ENCODE measurements around the gene CCKAR. TPM values are rescaled to one million over a fixed set of nuclear protein-coding genes. Genes with fewer than 3 reads are reported as not detected.

The CCKAR gene
- total and polyA plus RNA-seq, 8 donors = 0.12 to 0.16 (median 0.15) TPM; not detected in 3

- no peaks in the 10 kb centered on the region for H3K4me1 ChIP-seq
- no peak for DNase-seq
- TF ChIP-seq CTCF (IDR thresholded peaks at IDR 0.05) = no peak
- no peak overlapping the region for H3K4me3 ChIP-seq
- H3K36me3 ChIP-seq = no peaks in the 10 kb centered on the region
- FAIRE-seq = no peak
- no peak for ATAC-seq
- H3K9me3 ChIP-seq = no peaks in the 10 kb centered on the region
- H3K27ac ChIP-seq = no peak overlapping the region
- WGBS, 2 donors = 64 to 81% methylated on average over 5 of the region's 5 CpGs
- no peaks in the 10 kb centered on the region for H3K27me3 ChIP-seq
- intact Hi-C loops (cut with DNase I) = no loop called here
These were observed 39.2 kb upstream of the CCKAR start for GRCh38 chr4:26529479-26529878.

- ATAC-seq (no peak), FAIRE-seq (no peak), DNase-seq (no peak)
- Histone ChIP-seq H3K4me3 (no peak overlapping the region), H3K9me3 (no peaks in the 10 kb centered on the region), H3K27me3 (no peaks in the 10 kb centered on the region), H3K4me1 (no peaks in the 10 kb centered on the region), H3K36me3 (no peaks in the 10 kb centered on the region), H3K27ac (no peak overlapping the region)
- TF ChIP-seq CTCF (IDR thresholded peaks at IDR 0.05) = no peak
- intact Hi-C loops (cut with DNase I) = no loop called here
- 79 to 91% methylated on average over 4 of the region's 4 CpGs for WGBS, 2 donors
These were observed 35.5 kb upstream of the CCKAR start for GRCh38 chr4:26525771-26526150.

- H3K9me3 ChIP-seq = no peaks in the 10 kb centered on the region
- whole genome bisulfite sequencing, 2 donors = 92 to 94% methylated on average over 3 of the region's 3 CpGs
- DNase-seq = no peak
- ATAC-seq = no peak
- no peaks in the 10 kb centered on the region for H3K27me3 ChIP-seq
- no peak overlapping the region for H3K27ac ChIP-seq
- no peaks in the 10 kb centered on the region for H3K4me1 ChIP-seq
- TF ChIP-seq CTCF (IDR thresholded peaks at IDR 0.05) = no peak
- H3K36me3 ChIP-seq = no peaks in the 10 kb centered on the region
- no peak overlapping the region for H3K4me3 ChIP-seq
- intact Hi-C loops (cut with DNase I) = no loop called here
- no peak for FAIRE-seq
These were observed 35.0 kb upstream of the CCKAR start for GRCh38 chr4:26525136-26525770.

- DNase-seq = no peak
- no peaks in the 10 kb centered on the region for H3K9me3 ChIP-seq
- H3K4me3 ChIP-seq = no peak overlapping the region
- H3K27ac ChIP-seq = no peak overlapping the region
- H3K27me3 ChIP-seq = no peaks in the 10 kb centered on the region
- ATAC-seq = no peak
- 61 to 91% methylated on average over 1 of the region's 1 CpG for WGBS, 2 donors
- H3K36me3 ChIP-seq = no peaks in the 10 kb centered on the region
- FAIRE-seq = no peak
- TF ChIP-seq CTCF (IDR thresholded peaks at IDR 0.05) = no peak
- H3K4me1 ChIP-seq = no peaks in the 10 kb centered on the region
- intact Hi-C loops (cut with DNase I) = no loop called here
These were observed 33.7 kb upstream of the CCKAR start for GRCh38 chr4:26524011-26524410.

- H3K36me3 ChIP-seq = no peaks in the 10 kb centered on the region
- 72 to 81% methylated on average over 3 of the region's 3 CpGs for WGBS, 2 donors
- ATAC-seq = no peak
- FAIRE-seq = no peak
- intact Hi-C loops (cut with DNase I) = no loop called here
- no peaks in the 10 kb centered on the region for H3K27me3 ChIP-seq
- no peaks in the 10 kb centered on the region for H3K9me3 ChIP-seq
- no peaks in the 10 kb centered on the region for H3K4me1 ChIP-seq
- TF ChIP-seq CTCF (IDR thresholded peaks at IDR 0.05) = no peak
- no peak overlapping the region for H3K4me3 ChIP-seq
- DNase-seq = no peak
- no peak overlapping the region for H3K27ac ChIP-seq
These were observed 32.2 kb upstream of the CCKAR start for GRCh38 chr4:26522478-26522877.

Data from pancreas (tissue), 10 donors.